ENCODE data around the gene CD151.

Gene CD151

GRCh38 chr11:823441-824291 lies 9.1 kb upstream of the CD151 start:
- Histone ChIP-seq H3K9me3 (ENCODE audit: control insufficient read depth in 1 of 2, low read length in 2 of 2) (no peaks in the 10 kb centered on the region), H3K4me3 (ENCODE audit: low read depth in 1 of 2, low read length in 2 of 2) (no peak overlapping the region), H3K27me3 (ENCODE audit: control insufficient read depth in 1 of 2, insufficient read depth in 2 of 2, low read length in 2 of 2) (no peaks in the 10 kb centered on the region), H3K4me1 (ENCODE audit: control insufficient read depth in 1 of 2, insufficient read depth in 2 of 2, low read length in 2 of 2) (peaks cover 48 to 53% of the 10 kb centered on the region in 2 donors), H3K27ac (ENCODE audit: low read depth, low read length) (no peak overlapping the region), H3K36me3 (ENCODE audit: control insufficient read depth in 1 of 2, insufficient read depth in 2 of 2, low read length in 2 of 2) (peaks cover 0 to 5% of the 10 kb centered on the region in 2 donors), H3K9ac (ENCODE audit: low read depth in 1 of 2, low read length in 2 of 2) (no peak overlapping the region)

DNA sequence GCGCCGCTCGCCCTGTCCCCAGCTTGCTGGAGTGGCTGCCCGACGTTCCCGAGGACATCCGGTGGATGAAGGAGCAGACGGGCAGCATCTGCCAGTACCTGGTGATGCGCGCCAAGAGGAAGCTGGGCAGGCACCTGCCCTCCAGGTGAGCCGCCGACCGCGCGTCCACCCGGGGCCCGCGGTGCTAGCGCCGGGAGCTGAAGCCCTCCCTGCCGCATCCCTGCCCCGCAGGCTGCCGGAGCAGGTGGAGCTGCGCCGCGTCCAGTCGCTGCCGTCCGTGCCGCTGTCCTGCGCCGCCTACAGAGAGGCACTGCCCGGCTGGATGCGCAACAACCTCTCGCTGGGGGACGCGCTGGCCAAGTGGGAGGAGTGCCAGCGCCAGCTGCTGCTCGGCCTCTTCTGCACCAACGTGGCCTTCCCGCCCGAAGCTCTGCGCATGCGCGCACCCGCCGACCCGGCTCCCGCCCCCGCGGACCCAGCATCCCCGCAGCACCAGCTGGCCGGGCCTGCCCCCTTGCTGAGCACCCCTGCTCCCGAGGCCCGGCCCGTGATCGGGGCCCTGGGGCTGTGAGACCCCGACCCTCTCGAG lies 8.4 kb upstream of the CD151 start:
- Histone ChIP-seq H3K27ac (ENCODE audit: low read depth, low read length) (no peak overlapping the region), H3K27me3 (ENCODE audit: control insufficient read depth in 1 of 2, insufficient read depth in 2 of 2, low read length in 2 of 2) (no peaks in the 10 kb centered on the region), H3K4me3 (ENCODE audit: low read depth in 1 of 2, low read length in 2 of 2) (no peak overlapping the region), H3K9me3 (ENCODE audit: control insufficient read depth in 1 of 2, low read length in 2 of 2) (no peaks in the 10 kb centered on the region), H3K36me3 (ENCODE audit: control insufficient read depth in 1 of 2, insufficient read depth in 2 of 2, low read length in 2 of 2) (peaks cover 0 to 5% of the 10 kb centered on the region in 2 donors), H3K9ac (ENCODE audit: low read depth in 1 of 2, low read length in 2 of 2) (no peak overlapping the region), H3K4me1 (ENCODE audit: control insufficient read depth in 1 of 2, insufficient read depth in 2 of 2, low read length in 2 of 2) (peaks cover 55 to 56% of the 10 kb centered on the region in 2 donors)

DNA sequence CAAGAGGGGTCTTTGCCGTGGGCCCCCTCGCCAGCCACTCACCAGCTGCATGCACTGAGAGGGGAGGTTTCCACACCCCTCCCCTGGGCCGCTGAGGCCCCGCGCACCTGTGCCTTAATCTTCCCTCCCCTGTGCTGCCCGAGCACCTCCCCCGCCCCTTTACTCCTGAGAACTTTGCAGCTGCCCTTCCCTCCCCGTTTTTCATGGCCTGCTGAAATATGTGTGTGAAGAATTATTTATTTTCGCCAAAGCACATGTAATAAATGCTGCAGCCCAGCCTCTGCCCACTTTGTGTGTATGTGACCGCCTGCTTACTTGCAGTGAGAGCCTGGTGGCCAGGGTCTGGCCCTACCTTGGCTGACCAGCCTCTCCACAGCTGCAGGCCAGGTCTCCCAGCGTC lies 7.8 kb upstream of the CD151 start:
- Histone ChIP-seq H3K27me3 (ENCODE audit: control insufficient read depth in 1 of 2, insufficient read depth in 2 of 2, low read length in 2 of 2) (no peaks in the 10 kb centered on the region), H3K9me3 (ENCODE audit: control insufficient read depth in 1 of 2, low read length in 2 of 2) (no peaks in the 10 kb centered on the region), H3K27ac (ENCODE audit: low read depth, low read length) (no peak overlapping the region), H3K36me3 (ENCODE audit: control insufficient read depth in 1 of 2, insufficient read depth in 2 of 2, low read length in 2 of 2) (peaks cover 0 to 5% of the 10 kb centered on the region in 2 donors), H3K9ac (ENCODE audit: low read depth in 1 of 2, low read length in 2 of 2) (no peak overlapping the region), H3K4me1 (ENCODE audit: control insufficient read depth in 1 of 2, insufficient read depth in 2 of 2, low read length in 2 of 2) (peaks cover 59 to 61% of the 10 kb centered on the region in 2 donors), H3K4me3 (ENCODE audit: low read depth in 1 of 2, low read length in 2 of 2) (no peak overlapping the region)

GRCh38 chr11:825366-826226 lies 7.2 kb upstream of the CD151 start:
- H3K9me3 ChIP-seq (ENCODE audit: control insufficient read depth in 1 of 2, low read length in 2 of 2) = no peaks in the 10 kb centered on the region
- H3K36me3 ChIP-seq (ENCODE audit: control insufficient read depth in 1 of 2, insufficient read depth in 2 of 2, low read length in 2 of 2) = peaks cover 0 to 5% of the 10 kb centered on the region in 2 donors
- H3K4me1 ChIP-seq (ENCODE audit: control insufficient read depth in 1 of 2, insufficient read depth in 2 of 2, low read length in 2 of 2) = peaks cover 59 to 63% of the 10 kb centered on the region in 2 donors
- no peak overlapping the region for H3K4me3 ChIP-seq (ENCODE audit: low read depth in 1 of 2, low read length in 2 of 2)
- H3K27me3 ChIP-seq (ENCODE audit: control insufficient read depth in 1 of 2, insufficient read depth in 2 of 2, low read length in 2 of 2) = no peaks in the 10 kb centered on the region
- H3K27ac ChIP-seq (ENCODE audit: low read depth, low read length) = peak overlapping the region; percentile 42
- peak overlapping the region; percentile 51 to 54 for H3K9ac ChIP-seq (ENCODE audit: low read depth in 1 of 2, low read length in 2 of 2)

- Histone ChIP-seq H3K27me3 (ENCODE audit: control insufficient read depth in 1 of 2, insufficient read depth in 2 of 2, low read length in 2 of 2) (no peaks in the 10 kb centered on the region), H3K4me1 (ENCODE audit: control insufficient read depth in 1 of 2, insufficient read depth in 2 of 2, low read length in 2 of 2) (peaks cover 57 to 63% of the 10 kb centered on the region in 2 donors), H3K9me3 (ENCODE audit: control insufficient read depth in 1 of 2, low read length in 2 of 2) (no peaks in the 10 kb centered on the region), H3K36me3 (ENCODE audit: control insufficient read depth in 1 of 2, insufficient read depth in 2 of 2, low read length in 2 of 2) (peaks cover 0 to 5% of the 10 kb centered on the region in 2 donors), H3K27ac (ENCODE audit: low read depth, low read length) (peak overlapping the region; percentile 42), H3K4me3 (ENCODE audit: low read depth in 1 of 2, low read length in 2 of 2) (peak overlapping the region in 1 of 2 donors; percentile 65), H3K9ac (ENCODE audit: low read depth in 1 of 2, low read length in 2 of 2) (peak overlapping the region in 1 of 2 donors; percentile 54)
Observed at GRCh38 chr11:826227-826621, 6.5 kb upstream of the CD151 start.

- peak overlapping the region; percentile 80 to 83 for H3K9ac ChIP-seq (ENCODE audit: low read depth in 1 of 2, low read length in 2 of 2)
- peaks cover 57 to 61% of the 10 kb centered on the region in 2 donors for H3K4me1 ChIP-seq (ENCODE audit: control insufficient read depth in 1 of 2, insufficient read depth in 2 of 2, low read length in 2 of 2)
- H3K9me3 ChIP-seq (ENCODE audit: control insufficient read depth in 1 of 2, low read length in 2 of 2) = no peaks in the 10 kb centered on the region
- H3K36me3 ChIP-seq (ENCODE audit: control insufficient read depth in 1 of 2, insufficient read depth in 2 of 2, low read length in 2 of 2) = peaks cover 0 to 5% of the 10 kb centered on the region in 2 donors
- H3K27ac ChIP-seq (ENCODE audit: low read depth, low read length) = peak overlapping the region; percentile 92
- H3K4me3 ChIP-seq (ENCODE audit: low read depth in 1 of 2, low read length in 2 of 2) = peak overlapping the region; percentile 65
- H3K27me3 ChIP-seq (ENCODE audit: control insufficient read depth in 1 of 2, insufficient read depth in 2 of 2, low read length in 2 of 2) = no peaks in the 10 kb centered on the region
Observed at GRCh38 chr11:826836-827145, 6.0 kb upstream of the CD151 start.

GRCh38 chr11:827146-827896 lies 5.4 kb upstream of the CD151 start:
- H3K4me1 ChIP-seq (ENCODE audit: control insufficient read depth in 1 of 2, insufficient read depth in 2 of 2, low read length in 2 of 2) = peaks cover 57 to 63% of the 10 kb centered on the region in 2 donors
- H3K4me3 ChIP-seq (ENCODE audit: low read depth in 1 of 2, low read length in 2 of 2) = peak overlapping the region; percentile 65
- H3K9ac ChIP-seq (ENCODE audit: low read depth in 1 of 2, low read length in 2 of 2) = peak overlapping the region; percentile 80 to 83
- H3K36me3 ChIP-seq (ENCODE audit: control insufficient read depth in 1 of 2, insufficient read depth in 2 of 2, low read length in 2 of 2) = peaks cover 0 to 3% of the 10 kb centered on the region in 2 donors
- H3K9me3 ChIP-seq (ENCODE audit: control insufficient read depth in 1 of 2, low read length in 2 of 2) = no peaks in the 10 kb centered on the region
- H3K27me3 ChIP-seq (ENCODE audit: control insufficient read depth in 1 of 2, insufficient read depth in 2 of 2, low read length in 2 of 2) = no peaks in the 10 kb centered on the region
- peak overlapping the region; percentile 92 for H3K27ac ChIP-seq (ENCODE audit: low read depth, low read length)

DNA sequence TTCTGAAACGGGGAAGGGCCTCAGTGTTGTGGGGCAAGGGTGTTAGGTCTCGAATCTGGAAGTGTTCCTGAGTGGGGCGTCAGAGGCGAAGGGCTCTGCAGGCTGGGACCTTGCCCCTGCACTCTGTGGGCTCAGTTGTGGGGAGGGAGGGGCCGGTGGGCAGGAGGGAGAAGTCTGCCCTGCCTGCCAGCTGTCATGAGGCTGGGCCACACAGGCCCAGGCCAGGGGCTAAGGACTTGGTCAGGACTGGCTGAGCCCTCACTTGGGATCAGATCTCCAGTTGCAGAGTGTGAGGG lies 4.9 kb upstream of the CD151 start, which contains the start of gene CRACR2B:
Gene CRACR2B, plus strand, starts transcription at position 23 of the 296 bp plus-strand sequence. CDS start 689 bp downstream, outside the sequence.
- peak within 1 kb of the TSS; percentile 92 for H3K27ac ChIP-seq (ENCODE audit: low read depth, low read length)
- no peaks in the 10 kb centered on the region for H3K36me3 ChIP-seq (ENCODE audit: control insufficient read depth in 1 of 2, insufficient read depth in 2 of 2, low read length in 2 of 2)
- H3K9ac ChIP-seq (ENCODE audit: low read depth in 1 of 2, low read length in 2 of 2) = peak within 1 kb of the TSS; percentile 80 to 83
- no peaks in the 10 kb centered on the region for H3K27me3 ChIP-seq (ENCODE audit: control insufficient read depth in 1 of 2, insufficient read depth in 2 of 2, low read length in 2 of 2)
- no peaks in the 10 kb centered on the region for H3K9me3 ChIP-seq (ENCODE audit: control insufficient read depth in 1 of 2, low read length in 2 of 2)
- peak within 1 kb of the TSS; percentile 65 to 67 for H3K4me3 ChIP-seq (ENCODE audit: low read depth in 1 of 2, low read length in 2 of 2)
- H3K4me1 ChIP-seq (ENCODE audit: control insufficient read depth in 1 of 2, insufficient read depth in 2 of 2, low read length in 2 of 2) = peaks cover 54 to 65% of the 10 kb centered on the region in 2 donors

DNA sequence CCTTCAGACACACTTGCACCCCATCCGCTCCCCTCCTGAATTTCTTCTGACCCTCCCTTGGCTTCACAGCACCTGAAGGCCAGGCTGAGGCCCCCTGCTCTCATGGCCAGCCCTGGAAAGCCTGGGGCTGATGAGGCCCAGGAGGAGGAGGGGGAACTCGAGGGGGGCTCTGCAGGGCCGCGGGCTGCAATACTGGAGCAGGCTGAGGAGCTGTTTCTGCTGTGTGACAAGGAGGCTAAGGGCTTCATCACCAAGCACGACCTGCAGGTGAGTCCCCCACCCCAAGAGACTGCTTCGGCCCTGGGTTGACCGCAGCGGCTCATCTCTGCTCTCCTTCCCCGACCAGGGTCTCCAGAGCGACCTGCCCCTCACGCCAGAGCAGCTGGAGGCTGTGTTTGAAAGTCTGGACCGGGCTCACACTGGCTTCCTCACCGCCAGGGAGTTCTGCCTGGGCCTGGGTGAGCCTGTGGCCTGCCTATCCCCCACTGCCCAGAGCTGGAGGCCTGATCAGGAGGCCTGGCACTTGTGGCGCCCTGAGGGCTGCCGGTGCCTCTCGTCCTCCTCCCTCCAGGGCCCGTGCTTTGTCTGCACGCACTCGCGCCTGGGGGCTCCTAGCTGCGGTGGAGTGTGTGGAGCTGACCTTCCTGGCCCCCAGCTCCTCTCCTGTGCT lies 4.1 kb upstream of the CD151 start:
- Histone ChIP-seq H3K4me1 (ENCODE audit: control insufficient read depth in 1 of 2, insufficient read depth in 2 of 2, low read length in 2 of 2) (peaks cover 54 to 68% of the 10 kb centered on the region in 2 donors), H3K4me3 (ENCODE audit: low read depth in 1 of 2, low read length in 2 of 2) (peak overlapping the region; percentile 65 to 67), H3K9ac (ENCODE audit: low read depth in 1 of 2, low read length in 2 of 2) (peak overlapping the region; percentile 80 to 83), H3K27ac (ENCODE audit: low read depth, low read length) (peak overlapping the region; percentile 92), H3K36me3 (ENCODE audit: control insufficient read depth in 1 of 2, insufficient read depth in 2 of 2, low read length in 2 of 2) (no peaks in the 10 kb centered on the region), H3K27me3 (ENCODE audit: control insufficient read depth in 1 of 2, insufficient read depth in 2 of 2, low read length in 2 of 2) (no peaks in the 10 kb centered on the region), H3K9me3 (ENCODE audit: control insufficient read depth in 1 of 2, low read length in 2 of 2) (no peaks in the 10 kb centered on the region)
